Measurements from ENCODE around the gene UTF1. TPM values are rescaled to one million over a fixed set of nuclear protein-coding genes. Genes with fewer than 3 reads are reported as not detected.

UTF1 gene
- total and polyA plus RNA-seq, 9 of the 15 experiments (the other 6 are each of a cell fraction or from before 2014, with no cell fraction given), result 0.35 to 0.46 TPM; not detected in 7

DNA sequence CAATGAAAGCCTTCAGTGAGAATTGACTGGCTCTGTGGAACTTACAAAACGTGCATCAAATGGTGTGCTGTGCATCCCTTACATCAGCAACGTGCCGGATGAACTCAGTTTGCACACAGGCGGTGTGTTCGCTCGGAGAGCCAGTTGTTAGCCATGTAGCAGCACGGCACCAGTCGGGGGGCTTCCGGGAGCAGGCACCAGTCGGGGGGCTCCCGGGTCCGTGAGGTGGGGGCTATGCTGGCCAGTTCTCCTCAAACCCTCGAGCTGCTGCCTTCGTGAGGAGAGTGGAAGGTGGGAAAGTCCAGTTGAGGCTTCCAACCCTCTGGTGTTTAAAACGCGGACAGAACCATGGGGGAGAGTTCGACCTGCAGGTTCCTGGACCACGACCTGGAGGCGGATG, 34.9 kb upstream of the UTF1 start (continued):
- no peak for TF ChIP-seq RBM14 (IDR thresholded peaks at IDR 0.05; ENCODE audit: borderline replicate concordance, insufficient read depth, low read depth, low read length)
- TF ChIP-seq, protein P1, sequence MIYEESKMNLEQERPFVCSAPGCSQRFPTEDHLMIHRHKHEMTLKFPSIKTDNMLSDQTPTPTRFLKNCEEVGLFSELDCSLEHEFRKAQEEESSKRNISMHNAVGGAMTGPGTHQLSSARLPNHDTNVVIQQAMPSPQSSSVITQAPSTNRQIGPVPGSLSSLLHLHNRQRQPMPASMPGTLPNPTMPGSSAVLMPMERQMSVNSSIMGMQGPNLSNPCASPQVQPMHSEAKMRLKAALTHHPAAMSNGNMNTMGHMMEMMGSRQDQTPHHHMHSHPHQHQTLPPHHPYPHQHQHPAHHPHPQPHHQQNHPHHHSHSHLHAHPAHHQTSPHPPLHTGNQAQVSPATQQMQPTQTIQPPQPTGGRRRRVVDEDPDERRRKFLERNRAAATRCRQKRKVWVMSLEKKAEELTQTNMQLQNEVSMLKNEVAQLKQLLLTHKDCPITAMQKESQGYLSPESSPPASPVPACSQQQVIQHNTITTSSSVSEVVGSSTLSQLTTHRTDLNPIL (CRISPR knock-in tag; IDR thresholded peaks at IDR 0.05), result no peak

DNA sequence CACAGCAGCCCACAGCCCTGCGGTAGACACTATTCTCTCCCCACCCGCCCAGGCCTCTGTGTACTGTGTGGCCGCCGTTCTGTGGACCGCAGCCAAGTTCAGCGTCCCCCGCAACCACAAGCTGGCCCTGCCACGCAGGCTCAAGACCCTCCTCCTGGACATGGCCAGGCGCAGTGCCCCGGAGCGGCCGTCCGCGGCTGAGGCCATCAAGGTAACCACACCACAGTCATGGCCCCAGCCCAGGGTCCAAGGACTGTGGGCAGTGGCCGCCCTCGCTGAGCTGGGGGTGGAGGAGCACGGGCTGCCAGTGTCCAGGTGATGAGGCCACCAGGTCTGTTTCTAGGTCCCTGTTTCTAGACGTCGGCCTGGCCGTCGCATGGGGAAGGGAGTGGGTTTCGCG, 34.4 kb upstream of the UTF1 start:
- H4K20me1 ChIP-seq (replicated peaks; ENCODE audit: control insufficient read depth, insufficient read depth, low read length), result no peaks in the 10 kb centered on the region
- no peak overlapping the region for H2AFZ ChIP-seq (ENCODE audit: low read depth, low read length)
- DNase-seq (ENCODE audit: extremely low read depth in 1 of 4, low spot score in 3 of 4) (no peak), ATAC-seq (no peak), FAIRE-seq (no peak)
- TF ChIP-seq KLF10 (CRISPR knock-in tag; IDR thresholded peaks at IDR 0.05), result no peak
- no peak for TF ChIP-seq ATF4 (CRISPR knock-in tag; IDR thresholded peaks at IDR 0.05)
- TF ChIP-seq TBL1XR1 (IDR thresholded peaks at IDR 0.05; ENCODE audit: low read length in 2 of 2), result no peak
- TF ChIP-seq ZKSCAN8 (CRISPR knock-in tag; IDR thresholded peaks at IDR 0.05), result no peak
- TF ChIP-seq, protein P2, sequence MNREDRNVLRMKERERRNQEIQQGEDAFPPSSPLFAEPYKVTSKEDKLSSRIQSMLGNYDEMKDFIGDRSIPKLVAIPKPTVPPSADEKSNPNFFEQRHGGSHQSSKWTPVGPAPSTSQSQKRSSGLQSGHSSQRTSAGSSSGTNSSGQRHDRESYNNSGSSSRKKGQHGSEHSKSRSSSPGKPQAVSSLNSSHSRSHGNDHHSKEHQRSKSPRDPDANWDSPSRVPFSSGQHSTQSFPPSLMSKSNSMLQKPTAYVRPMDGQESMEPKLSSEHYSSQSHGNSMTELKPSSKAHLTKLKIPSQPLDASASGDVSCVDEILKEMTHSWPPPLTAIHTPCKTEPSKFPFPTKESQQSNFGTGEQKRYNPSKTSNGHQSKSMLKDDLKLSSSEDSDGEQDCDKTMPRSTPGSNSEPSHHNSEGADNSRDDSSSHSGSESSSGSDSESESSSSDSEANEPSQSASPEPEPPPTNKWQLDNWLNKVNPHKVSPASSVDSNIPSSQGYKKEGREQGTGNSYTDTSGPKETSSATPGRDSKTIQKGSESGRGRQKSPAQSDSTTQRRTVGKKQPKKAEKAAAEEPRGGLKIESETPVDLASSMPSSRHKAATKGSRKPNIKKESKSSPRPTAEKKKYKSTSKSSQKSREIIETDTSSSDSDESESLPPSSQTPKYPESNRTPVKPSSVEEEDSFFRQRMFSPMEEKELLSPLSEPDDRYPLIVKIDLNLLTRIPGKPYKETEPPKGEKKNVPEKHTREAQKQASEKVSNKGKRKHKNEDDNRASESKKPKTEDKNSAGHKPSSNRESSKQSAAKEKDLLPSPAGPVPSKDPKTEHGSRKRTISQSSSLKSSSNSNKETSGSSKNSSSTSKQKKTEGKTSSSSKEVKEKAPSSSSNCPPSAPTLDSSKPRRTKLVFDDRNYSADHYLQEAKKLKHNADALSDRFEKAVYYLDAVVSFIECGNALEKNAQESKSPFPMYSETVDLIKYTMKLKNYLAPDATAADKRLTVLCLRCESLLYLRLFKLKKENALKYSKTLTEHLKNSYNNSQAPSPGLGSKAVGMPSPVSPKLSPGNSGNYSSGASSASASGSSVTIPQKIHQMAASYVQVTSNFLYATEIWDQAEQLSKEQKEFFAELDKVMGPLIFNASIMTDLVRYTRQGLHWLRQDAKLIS (CRISPR knock-in tag; IDR thresholded peaks at IDR 0.05), result no peak
- TF ChIP-seq ETV1 (tag; conservative IDR thresholded peaks at IDR 0.05; ENCODE audit: low read depth), result no peak
- no TSS peak for BruUV-seq (replicated peaks)
- H3K4me3 ChIP-seq, result no peak overlapping the region
- H3K36me3 ChIP-seq (ENCODE audit: control insufficient read depth, insufficient read depth, low read length), result no peaks in the 10 kb centered on the region
- POLR2A ChIA-PET, result no interaction called here
- no peak overlapping the region for H3K27ac ChIP-seq (ENCODE audit: extremely low read depth, low read depth, low read length)
- no peaks in the 10 kb centered on the region for H3K9me1 ChIP-seq (ENCODE audit: control insufficient read depth, insufficient read depth, low read length)
- H3K79me2 ChIP-seq (ENCODE audit: control insufficient read depth, insufficient read depth, low read length), result no peaks in the 10 kb centered on the region
- no peak overlapping the region for H3K4me2 ChIP-seq (ENCODE audit: insufficient read depth, low read length)
- in situ Hi-C loops (cut with MboI) (no loop called here), intact Hi-C loops (cut with micrococcal nuclease) (no loop called here)
- no peaks in the 10 kb centered on the region for H3K9me3 ChIP-seq (replicated peaks; ENCODE audit: control insufficient read depth, insufficient read depth, low read depth, low read length)
- peaks cover 7 to 49% of the 10 kb centered on the region in 2 experiments; a peak in 4 of 5 replicates for H3K27me3 ChIP-seq (ENCODE audit: control insufficient read depth in 2 of 2, insufficient read depth in 2 of 2, low read length in 2 of 2)
- H3K9ac ChIP-seq (ENCODE audit: insufficient read depth in 1 of 2, low read depth in 2 of 2, low read length in 2 of 2), result no peak overlapping the region
- peaks cover 0 to 44% of the 10 kb centered on the region in 2 experiments; a peak in 2 of 5 replicates for H3K4me1 ChIP-seq (replicated peaks in 1 of 2; ENCODE audit: control insufficient read depth in 2 of 2, insufficient read depth in 2 of 2, low read length in 2 of 2)
- CTCF ChIA-PET (ENCODE audit: low intra/inter-chr PET ratio), result no interaction called here
- WGBS (ENCODE audit: insufficient coverage, low coverage, missing lambda C conversion rate), result 15% methylated on average over 15 of the region's 23 CpGs

Measured in K562 (cell line).